Right lobe of liver (tissue), 6 donors: Measurements from ENCODE around the gene HPS4. TPM values are rescaled to one million over a fixed set of nuclear protein-coding genes. Genes with fewer than 3 reads are reported as not detected.

ENCODE experiments used
- ATAC-seq, 4 donors: fragments of 200-7000 bp; cut with Tn5 transposase; one replicate each; pipeline ENCODE4 v1.9.1; 2020; ENCODE audit warnings: mild to moderate bottlenecking in 4 of 4, moderate library complexity in 4 of 4
- DNase-seq, 3 donors: peaks; one replicate each; pipeline ENCODE4 v3.0.0-alpha.2; 2020
- H3K27ac ChIP-seq, 3 donors: fragments of 200-600 bp; one replicate each; pipeline ENCODE4 v1.8.0; 2022
- H3K27me3 ChIP-seq, 2 donors: fragments of 200-600 bp; one replicate each; pipeline ENCODE4 v1.8.0; 2022
- H3K36me3 ChIP-seq, 4 donors: fragments of 200-600 bp; sonication (generic) in 1 of 4; one replicate each; pipeline versions ENCODE4 v1.5.1 to v1.8.0; 2017 to 2022; ENCODE audit warnings: control low read depth in 1 of 4
- H3K4me1 ChIP-seq, 4 donors: fragments of 200-600 bp; sonication (generic) in 1 of 4; one replicate each; pipeline versions ENCODE4 v1.5.1 to v1.8.0; 2017 to 2022; ENCODE audit warnings: control low read depth in 1 of 4
- H3K4me3 ChIP-seq, 3 donors: fragments of 200-600 bp; one replicate each; pipeline ENCODE4 v1.8.0; 2022
- H3K9me3 ChIP-seq, 4 donors: fragments of 200-600 bp; sonication (generic) in 1 of 4; one replicate each; pipeline versions ENCODE4 v1.5.1 to v1.8.0; 2017 to 2022; ENCODE audit warnings: control low read depth in 1 of 4
- POLR2A ChIP-seq: fragments of 450-650 bp; IDR thresholded peaks from one replicate; pipeline ENCODE4 v1.6.1; 2017; ENCODE audit warnings: antibody characterized with exemption, mild to moderate bottlenecking
- WGBS: methylation state at CpG from one replicate; pipeline ENCODE4 v1.1.6; 2018; ENCODE audit warnings: low coverage, low lambda C conversion rate; ENCODE audit not compliant: insufficient coverage; ENCODE audit errors: missing lambda C conversion rate; 5-methylcytosine and 5-hydroxymethylcytosine counted together
- intact Hi-C, 2 donors: fragments of 100-400 bp; cut with DNase I; formaldehyde crosslinking; loops; one replicate each; pipeline versions ENCODE4 v1.11.2 to v1.14.1; 2022
- total RNA-seq, 6 experiments: library from RNA; depleted of rRNA in 2 of 6; stranded (reverse); fragments of >200 nt in 2 of 6; fragmentation: NEBNext Ultra II Directional in 3 of 6; extraction: Animal tissue kit (Norgen Biotek cat#: 25700) in 3 of 6; gene quantifications; one replicate each; pipeline versions ENCODE4 v1.1.0 to v1.2.4, GENCODE V29; 2016 to 2023
- TF ChIP-seq, protein P1 (sequence below), 4 donors: fragments of 200-600 bp in 3 of 4; fragments of 450-650 bp in 1 of 4; IDR thresholded peaks; one replicate each; pipeline versions ENCODE4 v1.5.1 to v1.8.0; 2016 to 2022; ENCODE audit warnings: antibody characterized with exemption in 4 of 4, mild to moderate bottlenecking in 2 of 4
- donor health status: DM: no; HTN: yes; CAD: no.
- donor health status: DM: no; HTN: no; CAD: no.
- donor health status: DM: no; HTN: no; CAD: no.
- donor health status: DM: no; HTN: yes; CAD: no.
- donor health status: DM: no; HTN: yes; CAD: no.

Gene HPS4
- total RNA-seq, 6 experiments from 2014 or later = 10.7 to 13.8 (median 12.6) TPM

GRCh38 chr22:26477341-26477731, 6.2 kb downstream of the HPS4 start:
- H3K27ac ChIP-seq = no peak overlapping the region
- intact Hi-C loops = no loop called here
- ATAC-seq (no peak), DNase-seq (no peak)
- H3K36me3 ChIP-seq = peaks cover under 1 to 45% (median 12%) of the 10 kb centered on the region in 4 donors
- no peaks in the 10 kb centered on the region for H3K9me3 ChIP-seq
- WGBS = 33% methylated on average over 3 of the region's 4 CpGs
- H3K27me3 ChIP-seq = no peaks in the 10 kb centered on the region
- H3K4me3 ChIP-seq = no peak overlapping the region
- H3K4me1 ChIP-seq = peaks cover 0 to 23% (median 10%) of the 10 kb centered on the region in 4 donors
- TF ChIP-seq, protein P1, sequence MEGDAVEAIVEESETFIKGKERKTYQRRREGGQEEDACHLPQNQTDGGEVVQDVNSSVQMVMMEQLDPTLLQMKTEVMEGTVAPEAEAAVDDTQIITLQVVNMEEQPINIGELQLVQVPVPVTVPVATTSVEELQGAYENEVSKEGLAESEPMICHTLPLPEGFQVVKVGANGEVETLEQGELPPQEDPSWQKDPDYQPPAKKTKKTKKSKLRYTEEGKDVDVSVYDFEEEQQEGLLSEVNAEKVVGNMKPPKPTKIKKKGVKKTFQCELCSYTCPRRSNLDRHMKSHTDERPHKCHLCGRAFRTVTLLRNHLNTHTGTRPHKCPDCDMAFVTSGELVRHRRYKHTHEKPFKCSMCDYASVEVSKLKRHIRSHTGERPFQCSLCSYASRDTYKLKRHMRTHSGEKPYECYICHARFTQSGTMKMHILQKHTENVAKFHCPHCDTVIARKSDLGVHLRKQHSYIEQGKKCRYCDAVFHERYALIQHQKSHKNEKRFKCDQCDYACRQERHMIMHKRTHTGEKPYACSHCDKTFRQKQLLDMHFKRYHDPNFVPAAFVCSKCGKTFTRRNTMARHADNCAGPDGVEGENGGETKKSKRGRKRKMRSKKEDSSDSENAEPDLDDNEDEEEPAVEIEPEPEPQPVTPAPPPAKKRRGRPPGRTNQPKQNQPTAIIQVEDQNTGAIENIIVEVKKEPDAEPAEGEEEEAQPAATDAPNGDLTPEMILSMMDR (IDR thresholded peaks at IDR 0.05) = no peak
- no peak for TF ChIP-seq POLR2A

DNA sequence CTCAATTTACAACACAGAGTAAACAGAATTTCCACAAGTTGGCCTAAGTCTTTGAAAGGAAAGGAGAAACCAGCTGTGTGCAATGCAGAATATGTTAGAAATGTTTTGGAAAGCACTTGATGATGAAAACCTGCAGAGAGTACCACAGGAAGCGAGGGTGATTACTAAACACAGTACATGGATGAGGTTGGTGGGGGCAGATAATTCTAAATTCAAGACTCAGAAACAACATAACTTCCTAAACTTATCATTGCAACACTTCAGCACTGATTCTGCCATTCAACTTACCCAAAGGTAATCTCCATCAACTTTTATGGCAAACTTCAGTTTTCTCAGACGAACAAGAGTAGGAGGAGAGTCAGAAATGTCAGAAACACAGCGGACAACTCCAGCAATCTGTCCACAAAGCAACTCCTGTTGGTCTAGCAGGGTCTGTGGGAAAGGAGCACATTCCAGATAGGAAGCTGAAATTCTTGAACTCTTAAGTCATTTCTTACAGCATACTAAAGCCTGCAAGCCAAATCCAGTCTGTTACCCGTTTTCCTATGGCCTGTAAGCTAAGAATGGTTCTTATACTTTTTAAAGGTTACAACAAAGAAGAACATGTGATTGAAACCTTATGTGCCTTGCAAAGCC, 6.8 kb downstream of the HPS4 start:
- H3K27me3 ChIP-seq = no peaks in the 10 kb centered on the region
- H3K4me3 ChIP-seq = no peak overlapping the region
- peaks cover 2 to 50% (median 16%) of the 10 kb centered on the region in 4 donors for H3K36me3 ChIP-seq
- H3K4me1 ChIP-seq = peaks cover 0 to 22% (median 10%) of the 10 kb centered on the region in 4 donors
- H3K9me3 ChIP-seq = no peaks in the 10 kb centered on the region
- no peak for ATAC-seq
- intact Hi-C loops = no loop called here
- 85% methylated on average over 2 of the region's 4 CpGs for WGBS
- no peak for DNase-seq
- H3K27ac ChIP-seq = no peak overlapping the region
- TF ChIP-seq, protein P1 (IDR thresholded peaks at IDR 0.05) = no peak
- no peak for TF ChIP-seq POLR2A

DNA sequence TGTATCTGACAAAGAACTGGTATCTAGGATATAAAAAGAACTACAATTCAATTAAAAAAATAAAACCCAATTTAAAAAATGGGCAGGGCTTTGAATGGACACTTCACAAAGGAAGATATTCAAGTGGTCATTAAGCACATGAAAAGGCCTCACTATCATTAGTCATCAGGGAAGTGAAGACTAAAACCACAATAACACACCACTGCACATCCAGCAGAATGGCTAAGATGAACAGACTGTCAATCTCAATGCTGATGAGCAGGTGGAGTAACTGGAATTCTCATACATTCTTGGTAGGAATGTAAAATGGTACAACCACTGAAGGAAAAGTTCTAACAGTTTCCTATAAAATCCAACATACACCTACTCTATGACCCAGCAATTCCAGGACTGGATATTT, 8.9 kb downstream of the HPS4 start:
- ATAC-seq = no peak

GRCh38 chr22:26471522-26471921, 12.1 kb downstream of the HPS4 start:
- Histone ChIP-seq H3K27me3 (no peaks in the 10 kb centered on the region), H3K9me3 (no peaks in the 10 kb centered on the region), H3K4me3 (no peak overlapping the region), H3K4me1 (no peaks in the 10 kb centered on the region), H3K27ac (no peak overlapping the region), H3K36me3 (peaks cover 12 to 85% (median 35%) of the 10 kb centered on the region in 4 donors)
- ATAC-seq (peak in 1 of 4 donors; percentile 66), DNase-seq (no peak)
- intact Hi-C loops = no loop called here
- WGBS = 78% methylated on average over 5 of the region's 5 CpGs
- TF ChIP-seq POLR2A = no peak
- TF ChIP-seq, protein P1 (IDR thresholded peaks at IDR 0.05) = no peak

More for the DNA sequence above, 8.9 kb downstream of the HPS4 start:
- TF ChIP-seq POLR2A = no peak
- TF ChIP-seq, protein P1 (IDR thresholded peaks at IDR 0.05) = no peak
- peaks cover 0 to 11% (median 5%) of the 10 kb centered on the region in 4 donors for H3K4me1 ChIP-seq
- H3K9me3 ChIP-seq = no peaks in the 10 kb centered on the region
- no peak overlapping the region for H3K27ac ChIP-seq
- intact Hi-C loops = no loop called here
- H3K4me3 ChIP-seq = no peak overlapping the region
- no peak for DNase-seq
- H3K27me3 ChIP-seq = no peaks in the 10 kb centered on the region
- H3K36me3 ChIP-seq = peaks cover 2 to 70% (median 30%) of the 10 kb centered on the region in 4 donors
